ENCODE results near the gene ACAD8. TPM values are rescaled to one million over a fixed set of nuclear protein-coding genes. Genes with fewer than 3 reads are reported as not detected.

The ACAD8 gene
- total and polyA plus RNA-seq, 2 of the 8 experiments (the other 6 are each of a cell fraction or from before 2014, with no cell fraction given), result 45.8 to 52.7 TPM

GRCh38 chr11:134283461-134284230, 30.3 kb downstream of the ACAD8 start:
- CTCF ChIA-PET (ENCODE audit: partially characterized antibody), result interaction anchor here (0.7 to 1.9 kb wide), 4 partner anchors 10 to 27 kb away, joined by 3 to 5 read pairs (median 5); no protein-coding TSS in a partner anchor
- Histone ChIP-seq H2AK5ac (ENCODE audit: low read depth, low read length) (no peak overlapping the region), H3K36me3 (ENCODE audit: control insufficient read depth in 2 of 4, insufficient read depth in 4 of 4, low read length in 3 of 4) (peaks cover 0 to 17% (median 9%) of the 10 kb centered on the region in 4 experiments; a peak in 6 of 8 replicates), H3K23ac (ENCODE audit: insufficient read length) (no peak overlapping the region), H3K4me2 (ENCODE audit: insufficient read depth in 1 of 2, low read depth in 2 of 2, low read length in 2 of 2) (no peak overlapping the region), H3K27me3 (replicated peaks in 1 of 4; ENCODE audit: control insufficient read depth in 3 of 4, extremely low read depth in 1 of 4, insufficient read depth in 3 of 4, low read length in 3 of 4) (no peaks in the 10 kb centered on the region), H2BK20ac (ENCODE audit: low read length) (no peak overlapping the region), H3K27ac (ENCODE audit: low read depth, low read length) (no peak overlapping the region), H3K79me2 (ENCODE audit: control insufficient read depth in 1 of 2, insufficient read depth in 2 of 2, low read length in 2 of 2) (peaks cover 0 to 5% of the 10 kb centered on the region in 2 experiments; a peak in 1 of 4 replicates), H2BK5ac (ENCODE audit: low read depth, low read length) (no peak overlapping the region), H3K9ac (replicated peaks in 1 of 4; ENCODE audit: extremely low read depth in 1 of 4, low read depth in 3 of 4, low read length in 3 of 4) (no peak overlapping the region), H3K79me1 (ENCODE audit: low read depth, low read length) (no peaks in the 10 kb centered on the region), H2BK120ac (replicated peaks; ENCODE audit: low read depth, low read length) (no peak overlapping the region), H2AFZ (ENCODE audit: low read length) (no peak overlapping the region), H3K14ac (ENCODE audit: insufficient read length) (no peak overlapping the region), H3K4me1 (replicated peaks in 1 of 4; ENCODE audit: control insufficient read depth in 3 of 4, insufficient read depth in 4 of 4, low read length in 3 of 4) (peaks cover 0 to 3% (median 0%) of the 10 kb centered on the region in 4 experiments; a peak in 1 of 7 replicates), H3K4ac (replicated peaks; ENCODE audit: insufficient read length, low read depth, low read length) (no peak overlapping the region), H4K20me1 (replicated peaks in 1 of 2; ENCODE audit: control insufficient read depth in 1 of 2, insufficient read depth in 2 of 2, low read length in 2 of 2) (no peaks in the 10 kb centered on the region), H2BK12ac (ENCODE audit: low read depth, low read length) (no peak overlapping the region), H4K8ac (ENCODE audit: extremely low read depth, insufficient read depth, low read length) (no peak overlapping the region), H3K18ac (ENCODE audit: extremely low read depth, low read length) (no peak overlapping the region), H2BK15ac (ENCODE audit: low read length) (no peak overlapping the region), H4K91ac (replicated peaks; ENCODE audit: insufficient read length, low read length) (no peak overlapping the region), H4K5ac (ENCODE audit: insufficient read length, low read depth, low read length) (no peak overlapping the region), H3K23me2 (ENCODE audit: low read depth, low read length) (no peaks in the 10 kb centered on the region), H3K4me3 (ENCODE audit: extremely low read depth in 1 of 4, insufficient read depth in 2 of 4, low read depth in 3 of 4, low read length in 4 of 4) (no peak overlapping the region), H3K56ac (replicated peaks; ENCODE audit: insufficient read length, low read depth, low read length) (no peak overlapping the region), H3K9me3 (ENCODE audit: insufficient read depth in 2 of 2, low read depth in 1 of 2, low read length in 1 of 2) (no peaks in the 10 kb centered on the region)
- POLR2A ChIA-PET (ENCODE audit: partially characterized antibody), result interaction anchor here (1.4 kb wide), 1 partner anchor 15 kb away, joined by 3 read pairs; no protein-coding TSS in a partner anchor
- FAIRE-seq (no peak), DNase-seq (ENCODE audit: low read depth in 1 of 2, low spot score in 2 of 2) (no peak)
- 95% methylated on average over 16 of the region's 16 CpGs; no CpG with 5 or more reads in 1 of the 2 experiments for WGBS, 2 experiments (ENCODE audit: extremely low coverage in 1 of 2, insufficient coverage in 1 of 2, insufficient read length in 1 of 2, insufficient replicate concordance in 2 of 2, low coverage in 1 of 2, low lambda C conversion rate in 2 of 2, missing lambda C conversion rate in 1 of 2)
- TF ChIP-seq SUZ12 (IDR thresholded peaks at IDR 0.05; ENCODE audit: low read length), result no peak
- no peak for TF ChIP-seq BRCA1 (IDR thresholded peaks at IDR 0.05; ENCODE audit: low read depth, low read length)
- TF ChIP-seq NRF1 (IDR thresholded peaks at IDR 0.05; ENCODE audit: low read depth, low read length), result no peak
- TF ChIP-seq SRF (IDR thresholded peaks at IDR 0.05; ENCODE audit: low read depth, low read length), result no peak
- TF ChIP-seq SIX5 (IDR thresholded peaks at IDR 0.05; ENCODE audit: low read depth, low read length), result no peak
- TF ChIP-seq CHD1 (IDR thresholded peaks at IDR 0.05; ENCODE audit: low read depth, low read length), result no peak
- TF ChIP-seq EZH2 (IDR thresholded peaks at IDR 0.05; ENCODE audit: low read depth, low read length, severe bottlenecking), result no peak

Measured in H1 (cell line).